DMS79 treated with DMSO at 0.1 percent for 48 hours (cell line): ENCODE data around the gene PGAM4.
A peak's percentile ranks its signal among the peaks of the same experiment; 100 is the strongest.
"Not testable (repeated sequence)": the region's sequence is repeated elsewhere in the genome, so short reads cannot be mapped to it uniquely, and the experiment has no call there.

Experiments
- DNase-seq: peaks from one replicate; lab custom pipeline; 2025; lab: John Stamatoyannopoulos, UW

The PGAM4 gene

DNA sequence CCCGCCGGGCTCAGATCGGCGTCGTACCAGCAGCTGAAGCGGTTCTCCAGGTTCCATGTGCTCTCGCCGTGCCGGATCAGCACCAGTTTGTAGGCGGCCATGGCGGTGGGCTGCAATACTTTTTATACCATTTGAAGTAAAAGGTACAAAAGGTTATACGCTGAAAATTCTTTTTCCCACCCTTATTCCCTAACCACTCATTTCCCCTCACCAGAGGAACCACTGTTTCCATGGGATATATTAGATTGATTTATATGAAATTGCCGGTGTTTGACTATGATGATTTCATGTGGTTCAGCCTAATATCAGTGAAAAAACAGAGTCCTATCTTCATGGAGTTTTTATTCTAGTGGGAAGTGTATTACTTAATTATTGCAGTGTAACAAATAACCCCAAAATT, at the start of gene PGAM4:
PGAM4 (minus strand) TSS at position 101 of the 400 bp plus-strand sequence; CDS start at position 101, 0 bp downstream.
- no peak for DNase-seq

DNA sequence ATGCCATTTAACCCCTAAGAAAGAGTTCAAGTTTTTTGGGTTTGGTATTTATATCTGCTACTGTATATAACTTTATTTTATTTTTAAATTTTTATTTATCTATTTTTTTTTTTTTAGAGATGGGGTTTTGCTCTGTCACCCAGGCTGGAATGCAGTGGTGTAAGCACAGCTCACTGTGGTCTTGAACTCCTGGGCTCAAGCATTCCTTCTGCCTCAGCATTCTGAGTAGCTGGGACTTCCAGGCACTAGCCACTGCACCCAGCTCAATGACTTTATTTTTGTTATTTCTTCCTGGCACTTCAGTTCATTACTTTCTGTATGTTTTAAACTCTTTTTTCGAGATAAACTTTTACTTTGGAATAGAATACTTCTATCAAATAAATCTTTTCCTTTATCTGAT, 42.4 kb upstream of the PGAM4 start:
- no peak for DNase-seq

DNA sequence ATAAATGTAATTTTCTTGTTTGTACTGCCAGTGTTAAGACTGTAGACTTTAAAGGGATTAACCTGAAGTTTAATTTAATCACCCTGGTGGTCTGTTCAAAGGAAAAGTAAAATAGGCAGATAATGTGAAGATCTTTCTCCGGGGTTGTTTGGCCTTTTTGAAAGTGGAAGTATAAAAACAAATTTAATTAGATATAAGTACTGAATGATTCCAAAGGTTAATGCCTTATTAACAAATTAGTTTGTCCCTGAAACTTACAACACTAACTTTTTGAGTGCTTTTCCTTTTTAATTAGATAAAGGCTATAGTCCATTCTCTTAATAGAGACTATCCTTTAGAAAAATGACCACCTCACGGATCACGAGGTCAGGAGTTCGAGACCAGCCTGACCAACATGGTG, 10.4 kb upstream of the PGAM4 start:
- no peak for DNase-seq

DNA sequence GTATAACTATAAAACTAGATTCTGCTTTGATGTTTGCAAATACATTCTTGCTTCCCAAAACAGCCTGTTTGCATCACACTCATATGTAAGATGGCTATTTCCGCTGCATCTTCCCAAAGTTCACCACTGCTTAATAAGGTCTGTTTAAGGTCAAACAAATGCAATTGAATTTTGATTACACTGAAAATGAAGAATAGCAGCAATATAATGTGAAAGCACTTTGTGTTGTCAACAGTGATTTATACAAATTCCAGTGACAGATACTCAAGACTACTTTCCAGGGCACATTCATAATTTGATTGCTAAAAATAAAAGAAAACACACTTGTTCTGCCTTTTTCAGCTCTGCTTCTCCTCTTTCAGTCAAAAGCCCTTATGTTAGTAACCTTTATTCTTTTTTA, 8.1 kb upstream of the PGAM4 start:
- peak; percentile 0 for DNase-seq

DNA sequence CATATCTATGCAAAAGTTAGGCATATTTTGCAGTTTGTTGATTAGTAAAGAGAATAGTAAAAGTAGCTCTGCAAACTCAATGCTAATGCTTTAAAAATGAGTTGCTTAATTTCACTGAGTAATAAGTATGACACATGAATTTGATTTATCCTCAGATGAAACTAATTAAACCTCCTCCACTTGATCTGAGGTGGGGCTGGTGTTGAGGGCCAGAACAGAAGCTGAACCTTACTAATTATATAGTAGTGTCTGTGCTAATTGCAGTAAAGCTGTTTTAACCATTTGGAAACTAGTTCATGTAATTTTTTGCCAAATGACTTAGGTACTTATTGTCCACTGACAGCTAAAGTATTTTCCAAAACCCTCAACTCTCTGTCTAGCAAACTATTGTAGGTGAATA, 7.7 kb upstream of the PGAM4 start:
- no peak for DNase-seq

DNA sequence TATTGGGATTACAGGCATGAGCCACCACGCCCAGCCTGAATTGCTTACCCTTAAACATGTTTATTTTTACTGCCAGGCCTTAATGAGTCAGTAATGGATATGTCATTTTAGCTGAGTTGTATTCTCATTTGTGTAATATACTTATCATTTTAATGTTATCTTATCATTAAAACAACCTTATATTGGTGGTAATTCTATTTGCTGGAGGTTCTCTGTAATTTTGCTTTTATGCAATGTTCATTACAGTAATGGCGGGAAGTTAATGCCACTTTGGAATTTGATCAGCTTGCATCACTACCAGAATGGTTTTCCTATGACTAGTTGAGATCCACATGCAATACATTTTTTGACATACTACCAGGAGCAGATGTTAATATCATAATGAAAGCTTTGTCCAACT, 6.3 kb upstream of the PGAM4 start:
- no peak for DNase-seq

DNA sequence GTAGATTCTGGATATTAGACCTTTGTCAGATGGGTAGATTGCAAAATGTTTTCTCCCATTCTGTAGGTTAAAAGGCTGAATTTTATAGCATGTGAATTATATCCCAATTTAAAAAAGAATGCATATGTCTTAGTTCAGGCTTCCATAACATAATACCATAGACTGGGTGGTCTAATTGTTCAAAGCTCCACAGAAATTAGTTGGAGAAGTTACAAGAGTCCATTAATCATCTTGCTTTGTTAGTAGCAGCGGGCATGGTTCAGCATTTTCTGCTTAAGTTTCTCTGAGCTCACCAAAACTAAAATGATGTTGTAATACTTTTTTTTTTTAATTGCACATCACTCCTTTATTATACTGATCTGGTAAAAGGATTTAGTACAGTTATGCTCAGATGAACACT, 1.8 kb downstream of the PGAM4 start:
- DNase-seq: no peak

DNA sequence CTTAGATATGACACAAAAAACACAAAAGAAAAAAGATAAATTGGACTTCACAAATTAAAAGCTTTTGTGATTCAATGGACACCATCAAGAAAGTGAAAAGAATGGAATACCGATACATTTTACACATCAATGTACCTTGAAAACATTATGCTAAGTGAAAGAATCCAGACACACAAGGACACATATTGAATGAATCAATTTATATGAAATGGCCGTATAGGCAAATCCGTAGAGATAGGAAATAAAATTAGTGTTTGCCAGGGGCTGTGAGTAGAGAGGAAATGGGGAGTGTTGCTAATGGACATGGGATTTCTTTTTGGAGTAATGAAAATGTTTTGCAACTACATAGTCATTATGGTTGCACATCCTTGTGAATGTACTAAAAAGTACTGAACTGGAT, 3.1 kb downstream of the PGAM4 start:
- DNase-seq: no peak

DNA sequence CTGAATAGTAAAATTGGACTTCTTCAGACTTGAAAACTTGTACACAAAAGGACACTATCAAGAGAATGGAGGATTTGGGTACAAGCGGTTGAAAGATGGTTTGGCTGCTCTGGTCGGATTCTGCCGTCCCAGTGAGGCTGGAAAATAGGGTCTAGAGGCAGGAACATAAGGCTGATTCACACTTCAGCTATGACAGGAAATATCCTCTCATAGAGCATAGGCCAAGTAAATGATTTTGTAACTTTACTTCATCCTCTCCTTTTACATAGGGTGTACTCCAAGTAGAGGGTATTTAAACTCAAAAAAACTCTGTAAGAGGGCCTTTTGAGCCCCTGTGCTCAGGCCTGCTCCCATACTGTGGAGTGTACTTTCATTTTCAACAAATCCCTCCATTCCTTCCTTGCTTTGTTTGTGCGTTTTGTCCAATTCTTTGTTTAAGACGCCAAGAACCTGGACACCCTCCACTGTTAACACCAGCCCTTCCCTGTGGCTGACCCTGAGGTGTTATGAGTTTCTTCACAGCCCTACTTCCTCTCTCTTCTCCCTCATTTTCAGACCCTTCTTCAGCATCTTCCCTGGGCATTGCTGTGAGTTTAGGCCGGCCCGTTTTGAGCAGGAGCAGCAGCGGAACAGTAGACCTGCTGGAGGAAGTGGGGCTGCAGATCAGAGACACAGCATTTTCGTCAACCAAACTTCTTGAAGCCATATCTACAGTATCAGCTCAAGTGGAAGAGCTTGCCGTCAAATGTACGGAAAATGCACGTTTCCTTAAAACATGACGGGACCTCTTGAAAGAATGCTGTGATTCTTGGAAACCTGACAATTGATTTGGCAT, 7.2 kb downstream of the PGAM4 start:
- no peak for DNase-seq

DNA sequence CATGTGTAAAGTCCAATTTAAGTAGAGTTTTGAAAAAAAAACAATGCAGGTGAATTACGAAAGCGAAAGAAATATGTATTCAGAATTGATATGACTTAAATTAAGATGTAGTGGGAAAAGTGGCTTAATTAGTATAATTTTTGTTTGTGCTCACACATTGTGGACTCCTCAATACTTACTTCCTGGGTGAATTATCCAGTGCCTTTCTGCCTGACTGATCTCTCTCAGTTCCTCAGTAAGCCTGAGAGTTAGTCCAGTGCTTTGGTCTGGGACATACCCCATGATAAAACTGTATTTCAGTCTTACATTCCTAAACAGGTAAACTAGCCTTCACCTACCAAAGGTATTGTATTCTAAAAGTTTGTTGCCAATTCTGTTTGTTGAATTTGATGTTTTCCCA, 8.4 kb downstream of the PGAM4 start:
- no peak for DNase-seq

DNA sequence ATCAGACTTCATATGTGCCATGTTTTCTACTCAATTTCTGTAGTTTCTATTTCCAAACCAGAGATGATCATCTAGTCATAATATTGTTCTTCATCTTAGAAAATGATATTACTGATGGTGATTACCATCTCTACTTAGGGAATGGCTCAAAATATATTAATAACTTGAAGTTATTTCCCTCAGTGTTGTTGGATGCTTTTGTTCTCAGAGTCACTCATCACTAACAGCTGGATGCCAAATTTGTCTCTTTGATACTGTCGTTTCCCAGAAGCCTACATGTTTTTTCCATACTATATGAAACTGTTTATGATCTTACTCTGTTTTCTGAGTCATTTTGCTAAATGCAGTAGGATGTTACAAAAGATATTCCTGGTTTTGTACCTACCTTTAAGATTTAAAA, 8.9 kb downstream of the PGAM4 start:
- no peak for DNase-seq

DNA sequence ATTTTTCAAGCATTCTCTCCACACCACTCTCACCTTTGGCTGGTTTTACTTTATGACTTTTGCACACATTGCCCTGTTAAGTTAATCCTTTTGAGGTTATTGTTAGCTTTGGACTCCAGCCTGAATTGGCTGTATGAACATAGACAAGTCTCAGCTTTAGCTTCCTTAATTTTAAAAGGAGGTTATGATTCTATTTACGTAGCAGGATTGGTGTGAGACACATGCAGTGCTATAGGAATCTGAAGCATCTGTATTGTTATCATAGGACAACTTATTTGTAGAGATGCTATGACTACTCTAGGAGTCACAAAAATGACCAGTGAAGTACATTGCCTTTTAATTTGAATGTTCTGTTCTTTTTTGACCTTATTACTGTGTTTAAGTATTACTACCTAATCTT, 15.7 kb downstream of the PGAM4 start:
- DNase-seq: no peak

DNA sequence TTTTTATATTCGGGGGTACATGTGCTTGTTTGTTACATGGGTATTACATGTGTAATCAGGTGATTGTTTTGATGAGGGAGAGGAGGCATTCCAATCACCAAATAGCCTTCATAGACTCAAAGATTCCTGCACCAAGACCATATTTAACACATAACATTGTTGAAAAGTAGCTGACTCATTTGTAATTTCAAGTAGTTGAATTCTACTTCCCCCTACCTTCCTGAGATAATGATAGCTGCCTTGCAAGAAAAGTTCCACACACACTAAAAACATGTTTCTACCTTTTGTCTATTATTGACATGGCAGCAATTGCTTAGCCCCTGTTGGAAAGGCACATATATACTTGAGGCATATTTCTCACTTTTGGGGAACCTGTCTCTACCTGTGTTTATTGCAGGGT, 16.1 kb downstream of the PGAM4 start:
- DNase-seq: no peak

DNA sequence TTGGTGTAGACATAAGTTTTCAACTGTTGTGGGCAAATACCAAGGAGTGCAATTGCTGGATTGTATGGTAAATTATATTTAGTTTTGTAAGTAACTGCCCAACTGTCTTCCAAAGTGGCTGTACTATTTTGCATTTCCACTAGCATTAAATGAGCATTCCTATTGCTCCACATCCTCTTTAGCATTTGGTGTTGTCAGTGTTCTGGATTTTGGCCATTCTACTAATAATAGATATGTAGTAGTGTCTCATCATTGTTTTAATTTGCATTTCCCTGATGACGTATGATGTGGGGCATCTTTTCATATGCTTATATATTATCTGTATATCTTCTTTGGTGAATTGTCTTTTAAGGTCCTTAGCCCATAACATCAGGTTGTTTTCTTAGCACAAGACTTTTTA, 17.3 kb downstream of the PGAM4 start:
- no peak for DNase-seq

DNA sequence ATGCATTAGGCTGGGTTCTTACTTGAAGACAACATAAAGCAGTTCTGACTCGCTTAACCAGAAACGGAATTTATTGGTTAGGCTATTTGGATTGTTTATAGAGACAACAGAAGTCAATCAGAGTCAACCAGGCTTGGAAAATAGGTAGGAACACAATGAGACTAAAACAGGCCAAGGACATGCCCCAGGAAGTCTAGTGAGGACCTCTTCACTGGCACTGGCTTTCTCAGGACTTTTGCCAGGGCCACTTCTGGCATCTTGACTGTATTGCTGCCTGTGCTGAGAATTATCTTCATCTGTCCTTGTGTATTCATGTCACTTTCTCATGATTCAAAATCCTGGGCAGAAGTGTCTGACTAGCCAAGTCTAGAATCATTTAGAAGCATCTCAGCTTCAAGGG, 19.6 kb downstream of the PGAM4 start:
- DNase-seq: peak; percentile 17

DNA sequence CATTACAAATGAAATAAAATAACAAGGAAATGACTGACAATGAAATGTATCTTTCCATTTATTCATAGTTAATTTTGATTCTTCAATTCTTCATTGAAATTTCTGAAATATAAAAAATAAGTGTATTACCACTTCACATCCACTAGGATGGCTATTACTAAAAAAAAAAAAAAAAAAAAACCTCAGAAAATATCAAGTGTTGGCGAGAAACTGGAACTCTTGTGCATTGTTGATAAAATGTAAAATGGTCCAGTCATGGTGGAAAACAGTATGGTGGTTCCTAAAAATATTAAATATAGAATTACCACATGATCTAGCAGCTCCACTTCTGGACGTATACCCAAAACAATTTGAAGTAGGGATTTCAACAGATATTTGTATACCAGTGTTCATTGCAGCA, 22.9 kb downstream of the PGAM4 start:
- DNase-seq: no peak

DNA sequence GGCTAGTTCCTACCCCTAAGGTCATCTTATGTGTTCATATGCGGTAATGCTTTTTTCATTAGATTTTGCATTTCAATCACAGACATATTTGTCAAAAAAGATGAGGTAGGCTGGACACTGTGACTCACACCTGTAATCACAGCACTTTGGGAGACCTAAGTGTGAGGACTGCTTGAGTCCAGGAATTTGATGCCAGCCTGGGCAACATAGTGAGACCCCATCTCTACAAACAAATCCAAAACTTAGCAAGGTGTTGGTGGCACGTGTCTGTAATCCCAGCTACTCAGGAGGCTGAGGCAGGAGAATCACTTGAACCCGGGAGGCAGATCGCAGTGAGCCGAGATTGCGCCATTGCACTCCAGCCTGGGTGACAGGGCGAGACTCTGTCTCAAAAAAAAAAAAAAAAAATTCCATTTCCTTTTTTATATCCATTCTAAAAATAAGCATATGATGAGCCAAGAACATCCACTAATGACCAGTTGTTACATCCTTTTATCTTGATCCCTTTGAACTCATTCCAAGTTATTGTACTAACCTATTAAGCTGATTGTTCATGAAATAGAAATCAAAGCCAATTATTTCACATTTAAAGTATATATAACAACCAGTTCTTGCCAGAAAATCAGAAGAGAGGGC, 23.4 kb downstream of the PGAM4 start:
- no peak for DNase-seq

DNA sequence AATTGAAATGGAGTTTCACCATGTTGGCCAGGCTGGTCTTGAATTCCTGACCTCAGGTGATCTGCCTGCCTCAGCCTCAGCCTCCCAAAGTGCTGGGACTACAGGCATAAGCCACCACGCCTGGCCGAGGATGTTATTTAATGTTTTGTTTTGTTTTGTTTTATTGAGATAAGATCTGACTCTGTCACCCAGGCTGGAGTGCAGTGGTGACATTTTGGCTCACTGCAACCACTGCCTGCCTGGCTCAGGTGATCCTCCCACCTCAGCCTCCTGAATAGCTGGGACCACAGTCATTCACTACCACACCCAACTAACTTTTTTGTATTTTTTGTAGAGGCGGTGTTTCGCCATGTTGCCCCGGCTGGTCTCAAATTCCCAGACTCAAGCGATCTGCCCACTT, 24.4 kb downstream of the PGAM4 start:
- DNase-seq: not testable (repeated sequence)

DNA sequence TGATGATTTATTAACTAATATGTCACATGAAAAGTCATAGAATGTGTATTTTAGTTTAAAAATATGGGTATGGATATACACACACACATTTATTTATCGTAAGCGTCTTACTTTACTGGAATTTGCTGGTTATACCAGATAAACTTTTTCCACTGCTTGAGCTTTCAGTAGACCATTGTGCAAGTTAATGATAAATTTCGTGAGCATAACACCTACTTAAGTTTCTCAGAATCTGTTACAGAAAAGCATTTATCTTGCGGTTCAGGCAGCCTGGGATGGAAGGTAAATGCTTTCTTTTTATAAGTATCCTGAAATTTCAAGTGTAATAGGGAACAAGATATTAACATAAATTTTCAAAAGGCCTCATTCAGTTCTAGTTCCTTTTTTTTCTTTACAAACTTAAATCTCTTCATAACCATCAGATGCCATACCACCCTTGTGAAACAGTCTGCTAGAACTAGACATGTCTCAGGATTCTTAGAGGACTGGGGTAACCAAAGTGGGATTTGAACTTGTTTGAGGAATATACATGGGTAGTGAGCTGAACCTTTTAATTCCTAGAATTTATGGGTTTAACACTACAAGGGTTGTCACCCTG, 31.3 kb downstream of the PGAM4 start:
- no peak for DNase-seq

DNA sequence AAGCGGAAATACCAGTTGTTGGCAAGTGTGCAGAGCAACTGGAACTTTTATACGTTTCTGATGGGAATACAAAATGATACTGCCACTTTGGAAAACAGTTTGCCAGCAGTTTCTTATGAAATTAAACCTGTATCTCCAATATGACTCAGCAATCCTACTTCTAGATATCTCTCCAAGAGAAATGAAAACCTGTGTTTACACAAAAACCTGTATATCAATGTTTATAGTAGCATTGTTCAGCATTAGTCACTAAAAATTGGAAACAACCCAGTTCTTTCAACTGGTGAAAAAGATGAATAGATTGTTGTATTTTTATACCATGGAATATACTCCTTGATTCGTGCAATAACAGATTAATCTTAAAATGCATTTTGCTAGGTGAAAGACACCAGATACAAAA, 32.1 kb downstream of the PGAM4 start:
- DNase-seq: no peak

DNA sequence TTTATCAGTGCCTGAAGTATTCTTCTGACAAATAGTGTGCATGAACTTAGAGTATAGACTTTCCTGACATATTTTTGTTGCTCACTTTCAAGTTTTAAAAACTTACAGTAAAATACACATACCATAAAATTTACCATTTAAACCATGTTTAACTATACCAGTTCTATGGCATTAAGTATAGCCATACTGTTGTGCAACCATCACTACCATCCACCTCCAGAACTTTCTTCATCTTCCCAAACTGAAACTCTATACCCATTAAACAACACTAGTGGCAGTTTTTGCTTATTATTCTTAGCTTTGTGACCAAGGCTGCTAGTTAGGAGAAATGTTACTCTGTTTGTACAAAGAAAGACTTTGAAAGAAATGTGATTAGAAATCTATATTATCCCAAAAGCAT, 33.1 kb downstream of the PGAM4 start:
- no peak for DNase-seq

DNA sequence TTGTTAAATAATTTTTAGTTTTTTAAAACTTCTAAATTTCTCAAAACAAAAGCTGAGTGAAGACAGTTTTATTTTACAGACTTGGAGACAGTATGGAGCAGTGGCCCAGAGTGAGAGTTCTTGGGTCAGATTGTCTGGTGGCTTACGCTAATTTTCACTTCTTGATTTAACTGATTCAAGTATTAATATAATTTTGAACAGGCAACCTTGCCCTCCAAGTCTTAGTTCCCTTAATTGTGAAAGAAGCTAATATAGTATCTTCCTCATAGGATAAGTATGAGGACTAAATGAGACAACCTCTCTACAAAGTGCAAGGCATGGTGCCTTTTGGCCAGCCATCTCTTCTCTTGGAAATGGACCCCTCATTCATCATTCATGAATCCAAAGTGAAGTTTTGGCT, 33.6 kb downstream of the PGAM4 start:
- DNase-seq: no peak

DNA sequence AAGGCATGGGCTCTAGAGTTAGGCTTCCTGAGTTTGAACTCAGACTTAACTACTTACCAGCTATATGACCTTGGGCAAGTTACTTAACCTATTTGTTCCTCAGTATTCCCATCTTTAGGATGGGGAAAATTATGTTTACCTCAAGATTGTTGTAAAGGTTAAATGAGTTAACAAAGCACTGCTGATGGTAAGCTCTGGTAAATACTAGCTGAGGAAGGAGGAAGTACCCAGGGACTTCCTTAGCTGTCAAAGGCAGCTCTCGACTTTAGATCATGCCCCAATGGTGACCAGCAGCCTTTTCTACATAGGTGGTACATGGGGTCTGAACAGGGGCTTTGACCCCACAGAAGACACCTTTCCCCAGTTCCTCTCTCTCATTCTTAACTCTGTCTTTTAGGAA, 38.9 kb downstream of the PGAM4 start:
- no peak for DNase-seq
